Measurements from ENCODE around the gene OR7A5.

- TF ChIP-seq POLR2A (IDR thresholded peaks at IDR 0.05) = no peak
- TF ChIP-seq CTCF (IDR thresholded peaks at IDR 0.05) = no peak
Observed at GRCh38 chr19:14868497-14868896, 33.5 kb upstream of the OR7A5 start.

Measured in adrenal gland (tissue), 5 donors.